Cardiac muscle cell (in vitro differentiated cells and primary cell): ENCODE measurements around the gene PI16. TPM values are rescaled to one million over a fixed set of nuclear protein-coding genes. Genes with fewer than 3 reads are reported as not detected.
A peak's percentile ranks its signal among the peaks of the same experiment; 100 is the strongest.

Source experiments
- DNase-seq, 2 donors: peaks; one replicate each; pipeline versions ENCODE4 v3.0.0 to v3.0.0-alpha.2; 2010 to 2017; ENCODE audit warnings: low read depth in 1 of 2, low spot score in 1 of 2
- H3K27ac ChIP-seq: fragments of 200-600 bp; sonication (generic); 2 replicates; pipeline ENCODE4 v1.5.1; 2016
- H3K27me3 ChIP-seq: fragments of 200-600 bp; sonication (generic); 2 replicates; pipeline ENCODE4 v1.6.0; 2016; ENCODE audit warnings: control low read depth
- H3K36me3 ChIP-seq: fragments of 200-600 bp; sonication (generic); 2 replicates; pipeline ENCODE4 v1.5.1; 2016; ENCODE audit warnings: control low read depth
- H3K4me1 ChIP-seq: fragments of 200-600 bp; sonication (generic); 2 replicates; pipeline ENCODE4 v1.8.1; 2017; ENCODE audit warnings: low read depth, mild to moderate bottlenecking, mixed run types
- H3K4me3 ChIP-seq: fragments of 200-600 bp; sonication (generic); 2 replicates; pipeline ENCODE4 v1.5.1; 2016; ENCODE audit warnings: mild to moderate bottlenecking
- H3K9me3 ChIP-seq: fragments of 200-600 bp; sonication (generic); 2 replicates; pipeline ENCODE4 v1.5.1; 2017; ENCODE audit warnings: low read depth, mild to moderate bottlenecking, control low read depth
- CTCF ChIP-seq: IDR thresholded peaks from 2 replicates; pipeline ENCODE4 v1.5.1; 2012; ENCODE audit warnings: low read depth, mild to moderate bottlenecking, low read length
- polyA plus RNA-seq: library from polyadenylated mRNA; unstranded; fragments of >200 nt; fragmentation: Nextera tagmentation; extraction: Ambion mirVana; gene quantifications from 2 replicates; pipeline ENCODE4 v1.2.1, GENCODE V29; 2016
- total RNA-seq: library from RNA; depleted of rRNA; stranded (reverse); fragments of >200 nt; gene quantifications from 2 replicates; pipeline ENCODE4 v1.2.3, GENCODE V29; 2016

PI16 gene
- total and polyA plus RNA-seq, 2 experiments from 2014 or later = 0.37 TPM; not detected in 1

DNA sequence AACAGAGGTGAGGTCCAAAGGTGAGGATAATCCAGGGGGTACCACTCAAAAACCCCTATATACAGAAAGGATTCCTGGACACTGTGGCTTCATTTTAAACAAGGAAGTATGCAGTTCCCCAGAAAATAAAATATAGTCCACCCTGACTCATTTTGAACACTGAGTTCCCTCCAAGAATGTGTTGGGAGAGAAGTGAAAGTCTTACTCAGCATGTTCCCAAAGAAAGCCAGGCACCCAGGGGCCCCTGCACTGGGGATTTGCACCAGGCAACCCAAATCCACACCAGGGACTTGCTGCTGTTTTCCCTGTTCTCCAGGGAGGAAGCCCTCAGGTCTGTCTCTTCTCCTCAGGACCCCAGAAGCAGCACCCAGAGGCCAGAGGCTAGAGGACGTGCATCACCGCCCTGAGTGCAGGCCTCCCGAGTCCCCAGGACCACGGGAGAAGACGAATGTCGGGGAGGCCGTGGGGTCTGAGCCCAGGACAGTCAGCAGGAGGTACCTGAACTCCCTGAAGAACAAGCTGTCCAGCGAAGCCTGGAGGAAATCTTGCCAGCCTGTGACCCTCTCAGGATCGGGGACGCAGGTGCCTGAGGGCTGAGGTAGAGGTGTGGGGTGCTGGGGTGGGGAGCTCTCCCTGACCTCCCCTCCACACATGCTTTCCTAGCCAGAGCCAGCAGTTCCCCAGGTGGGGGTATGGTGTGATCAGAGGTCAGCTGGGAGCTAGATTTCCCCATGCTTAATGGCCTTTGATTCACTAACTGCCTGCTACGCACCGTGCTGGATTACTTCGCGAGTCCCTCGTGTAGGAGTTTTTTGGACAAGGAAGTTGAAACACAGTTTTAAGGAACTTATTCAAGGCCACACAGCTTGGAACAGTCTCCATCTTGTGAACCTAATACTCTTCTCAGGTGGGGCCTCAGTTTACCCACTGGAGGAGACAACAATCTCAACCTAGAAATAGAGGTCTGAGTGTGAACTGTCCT is 54.2 kb downstream of the PI16 start:
- DNase-seq = no peak
- Histone ChIP-seq H3K4me1 (no peaks in the 10 kb centered on the region), H3K4me3 (no peak overlapping the region), H3K27me3 (no peaks in the 10 kb centered on the region), H3K27ac (no peak overlapping the region), H3K9me3 (no peaks in the 10 kb centered on the region), H3K36me3 (no peaks in the 10 kb centered on the region)
- no peak for TF ChIP-seq CTCF

DNA sequence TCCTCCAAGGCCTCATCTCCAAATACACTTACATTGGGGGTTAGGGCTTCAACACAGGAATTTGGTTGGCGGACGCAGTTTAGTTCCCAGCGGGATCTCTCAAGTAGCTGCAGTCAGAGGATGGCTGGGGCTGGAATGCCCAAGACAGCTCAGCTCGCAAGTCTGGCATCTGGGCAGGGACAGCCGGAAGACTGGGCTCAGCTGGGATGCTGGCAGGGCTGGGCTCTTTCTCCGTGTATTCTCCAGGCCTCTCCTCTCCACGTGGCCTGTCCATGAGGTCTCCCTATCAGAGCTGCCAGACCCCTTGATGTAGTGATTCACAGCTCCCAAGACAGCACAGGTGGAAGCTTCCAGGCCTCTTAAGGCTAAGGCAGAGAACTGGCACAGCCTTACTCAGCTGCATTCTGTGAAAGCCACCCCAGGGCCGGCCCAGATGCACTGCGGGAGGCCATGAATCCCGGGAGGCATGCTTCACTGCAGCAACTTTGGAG is 55.9 kb downstream of the PI16 start:
- DNase-seq = no peak
- Histone ChIP-seq H3K4me1 (no peaks in the 10 kb centered on the region), H3K4me3 (no peak overlapping the region), H3K9me3 (no peaks in the 10 kb centered on the region), H3K27me3 (no peaks in the 10 kb centered on the region), H3K27ac (no peak overlapping the region), H3K36me3 (no peaks in the 10 kb centered on the region)
- no peak for TF ChIP-seq CTCF

- Histone ChIP-seq H3K4me3 (no peak overlapping the region), H3K36me3 (no peaks in the 10 kb centered on the region), H3K27me3 (no peaks in the 10 kb centered on the region), H3K9me3 (no peaks in the 10 kb centered on the region), H3K4me1 (no peaks in the 10 kb centered on the region), H3K27ac (no peak overlapping the region)
- no peak for TF ChIP-seq CTCF
- peak in 1 of 2 donors; percentile 76 for DNase-seq
Observed at GRCh38 chr6:37011656-37012378, 57.3 kb downstream of the PI16 start.

DNA sequence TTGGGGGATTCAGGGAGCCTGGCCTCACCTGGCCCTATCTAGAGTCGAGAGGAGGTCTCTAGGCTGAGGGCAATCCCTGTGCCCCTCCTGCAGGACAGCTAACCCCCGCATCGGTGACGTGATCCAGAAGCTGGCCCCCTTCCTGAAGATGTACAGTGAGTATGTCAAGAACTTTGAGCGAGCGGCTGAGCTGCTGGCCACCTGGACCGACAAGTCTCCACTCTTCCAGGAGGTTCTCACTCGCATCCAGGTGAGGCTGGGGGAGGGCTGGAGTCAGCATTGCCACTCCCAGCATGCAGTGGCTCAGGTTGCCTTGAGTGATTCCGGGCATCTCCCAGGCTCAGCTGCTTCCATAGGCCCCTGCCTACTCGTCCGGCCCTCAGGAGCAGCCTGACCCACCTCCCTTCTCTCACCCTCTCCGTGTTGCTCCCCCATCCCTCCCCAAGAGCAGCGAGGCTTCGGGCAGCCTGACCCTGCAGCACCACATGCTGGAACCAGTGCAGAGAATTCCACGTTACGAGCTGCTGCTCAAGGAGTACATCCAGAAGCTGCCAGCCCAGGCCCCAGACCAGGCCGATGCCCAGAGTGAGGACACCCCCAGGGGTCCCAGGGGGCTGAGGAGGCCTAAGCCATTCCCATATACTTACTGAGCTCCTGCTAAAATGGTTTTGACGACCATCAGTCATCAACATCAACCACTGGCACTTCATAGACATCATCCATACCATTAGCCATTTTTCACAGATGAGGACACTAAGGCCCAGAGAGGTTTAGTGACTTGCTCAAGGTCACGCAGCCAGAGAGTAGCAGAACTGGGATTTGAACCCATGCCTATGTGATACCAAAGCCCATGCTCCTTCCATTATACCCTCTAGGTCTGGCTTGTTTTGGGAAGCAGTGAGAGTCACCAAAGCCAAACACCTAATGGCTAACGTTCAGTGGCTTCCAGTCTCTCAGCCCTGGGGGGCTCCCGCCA is 59.3 kb downstream of the PI16 start:
- Histone ChIP-seq H3K4me3 (no peak overlapping the region), H3K36me3 (no peaks in the 10 kb centered on the region), H3K4me1 (peaks cover 8% of the 10 kb centered on the region), H3K9me3 (no peaks in the 10 kb centered on the region), H3K27ac (no peak overlapping the region), H3K27me3 (no peaks in the 10 kb centered on the region)
- no peak for TF ChIP-seq CTCF
- DNase-seq = no peak

Other genes with a start within 250 kb of the PI16 start
- 29.2 and 52.1 TPM in 2 replicates for gene CPNE5, start 115.3 kb upstream of the PI16 start, total RNA-seq
- gene CPNE5, start 115.3 kb upstream of the PI16 start, polyA plus RNA-seq = 51.6 and 56.5 TPM in 2 replicates
- gene PPIL1, start 79.9 kb upstream of the PI16 start, total RNA-seq = 37.0 and 70.8 TPM in 2 replicates
- 76.5 and 133 TPM in 2 replicates for gene PPIL1, start 79.9 kb upstream of the PI16 start, polyA plus RNA-seq
- 26.7 and 27.6 TPM in 2 replicates for gene C6orf89, start 68.8 kb upstream of the PI16 start, total RNA-seq
- 28.2 and 28.6 TPM in 2 replicates for gene C6orf89, start 68.8 kb upstream of the PI16 start, polyA plus RNA-seq
- gene MTCH1, start 31.5 kb downstream of the PI16 start, total RNA-seq = 290 and 388 TPM in 2 replicates
- 447 and 533 TPM in 2 replicates for gene MTCH1, start 31.5 kb downstream of the PI16 start, polyA plus RNA-seq
- not detected in 2 replicates for gene FGD2, start 50.9 kb downstream of the PI16 start, total RNA-seq
- 0.24 and 0.29 TPM in 2 replicates for gene FGD2, start 50.9 kb downstream of the PI16 start, polyA plus RNA-seq
- gene PIM1, start 215.4 kb downstream of the PI16 start, total RNA-seq = 15.8 and 21.5 TPM in 2 replicates
- gene PIM1, start 215.4 kb downstream of the PI16 start, polyA plus RNA-seq = 14.7 and 20.0 TPM in 2 replicates